HG03558 (cell line): Measurements from ENCODE around the gene PRR3.
"Not testable (repeated sequence)": the region's sequence is repeated elsewhere in the genome, so short reads cannot be mapped to it uniquely, and the experiment has no call there.

Experiments
- ATAC-seq: cut with Tn5 transposase; IDR thresholded peaks from one replicate; pipeline ENCODE4 v1.9.1; 2021; ENCODE audit warnings: moderate number of reproducible peaks; ENCODE audit not compliant: unreplicated experiment; ENCODE audit errors: extremely low read depth

PRR3 gene

DNA sequence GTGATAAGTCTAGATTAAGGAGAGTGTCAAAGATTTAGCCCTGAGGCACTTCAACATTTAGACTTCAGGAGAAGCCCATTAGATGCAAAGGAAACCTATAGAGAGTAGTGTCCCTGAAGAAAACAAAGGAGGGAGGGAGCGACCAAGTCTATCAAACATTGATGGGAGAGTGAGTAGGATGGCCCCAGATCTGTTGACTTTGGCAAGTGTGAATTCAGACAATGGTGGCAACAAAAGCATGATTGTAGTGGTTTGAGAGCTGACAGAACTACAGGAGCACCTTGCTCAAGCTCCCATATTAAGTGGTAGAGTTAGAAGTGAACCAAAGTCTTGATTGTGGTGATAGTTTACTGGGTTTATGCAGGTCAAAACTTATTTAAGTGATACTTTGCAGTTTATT lies 13.2 kb downstream of the PRR3 start:
- ATAC-seq = no peak

GRCh38 chr6:30570740-30571074 lies 13.6 kb downstream of the PRR3 start:
- peak; percentile 5 for ATAC-seq

DNA sequence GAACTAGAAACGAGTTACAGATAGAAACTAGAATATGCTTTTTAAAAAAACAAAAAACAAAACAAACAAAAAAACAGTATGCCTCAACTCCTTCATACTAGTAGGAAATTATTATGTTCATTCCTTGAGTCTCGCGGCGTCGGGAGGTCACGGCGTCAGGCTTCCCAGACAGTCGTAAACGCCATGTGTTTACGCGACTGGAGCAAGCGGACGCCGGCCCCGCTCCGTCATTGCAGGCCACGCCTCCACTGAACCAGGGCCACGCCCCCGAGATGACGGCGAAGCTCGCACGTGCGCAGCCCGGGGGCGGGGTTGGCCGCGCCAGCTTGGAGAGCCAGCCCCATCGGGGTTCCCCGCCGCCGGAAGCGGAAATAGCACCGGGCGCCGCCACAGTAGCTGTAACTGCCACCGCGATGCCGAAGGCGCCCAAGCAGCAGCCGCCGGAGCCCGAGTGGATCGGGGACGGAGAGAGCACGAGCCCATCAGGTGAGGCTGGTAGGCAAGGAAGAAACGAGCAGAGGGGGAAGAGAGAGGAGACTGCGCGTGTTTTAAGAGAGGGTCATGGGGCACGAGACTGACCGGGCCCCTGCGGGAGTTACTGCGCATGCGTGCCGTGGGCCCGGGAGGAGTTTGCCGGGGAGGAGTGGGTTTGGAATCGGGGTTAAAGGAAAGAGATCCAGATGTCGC lies 14.1 kb downstream of the PRR3 start, which contains the start of gene ABCF1:
ABCF1 (plus strand) TSS at position 368 of the 687 bp plus-strand sequence; CDS start at position 414, 46 bp downstream.
- ATAC-seq = peak; percentile 85

DNA sequence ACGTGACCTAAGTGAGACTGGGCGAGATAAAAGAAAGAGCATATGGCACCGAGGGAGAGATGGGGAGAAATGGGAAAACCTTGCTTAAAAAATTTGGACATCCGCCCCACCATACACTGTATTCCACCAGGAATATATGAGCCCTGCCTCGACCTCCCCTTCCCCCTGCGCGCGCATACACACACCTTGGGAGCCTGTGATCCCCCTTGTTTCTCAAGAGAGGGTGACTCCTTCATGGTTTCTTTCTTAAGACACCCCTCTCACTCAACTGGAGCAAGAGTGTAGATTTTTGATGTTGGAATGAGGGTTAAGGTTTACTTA lies 14.6 kb downstream of the PRR3 start:
- no peak for ATAC-seq

DNA sequence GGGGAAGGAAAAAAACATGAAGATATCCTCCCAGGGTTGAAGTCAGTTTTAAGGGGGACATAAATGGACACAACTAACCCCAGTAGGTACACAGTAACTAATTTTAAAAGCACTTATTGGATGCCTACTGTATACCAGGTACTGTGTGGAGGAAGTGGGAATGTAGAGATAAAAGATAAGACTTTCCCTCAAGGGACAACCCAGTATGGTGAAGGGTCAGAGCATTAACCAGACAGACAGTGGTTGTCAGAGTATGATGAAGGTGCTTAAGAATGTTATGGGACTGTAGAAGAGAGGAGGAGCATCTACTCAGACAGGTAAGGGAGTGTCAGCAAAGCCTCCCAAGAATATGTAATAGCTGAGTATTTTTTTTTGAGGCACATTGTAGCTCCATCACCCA lies 15.1 kb downstream of the PRR3 start:
- no peak for ATAC-seq

DNA sequence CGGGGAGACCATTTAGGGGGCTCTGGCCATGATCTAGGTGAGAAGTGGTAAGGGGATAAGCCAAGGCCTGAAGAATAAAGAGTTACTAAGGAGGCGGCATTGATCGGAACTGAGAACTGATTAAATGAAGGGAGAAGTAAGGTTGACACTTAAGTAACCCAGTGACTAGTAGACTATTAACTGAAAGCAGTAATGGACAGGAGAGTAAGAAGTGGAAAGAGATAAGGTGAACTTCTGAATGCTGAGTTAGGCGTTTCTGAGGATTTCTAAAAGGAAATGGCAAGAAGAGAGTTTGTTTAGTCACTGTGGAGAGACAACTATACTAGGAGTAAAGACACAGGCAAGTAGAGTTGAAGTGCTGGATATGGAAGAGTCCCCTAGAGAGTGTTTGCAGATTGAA lies 16.0 kb downstream of the PRR3 start:
- no peak for ATAC-seq

- no peak for ATAC-seq
Measured at GRCh38 chr6:30578051-30578450, 21.0 kb downstream of the PRR3 start.

DNA sequence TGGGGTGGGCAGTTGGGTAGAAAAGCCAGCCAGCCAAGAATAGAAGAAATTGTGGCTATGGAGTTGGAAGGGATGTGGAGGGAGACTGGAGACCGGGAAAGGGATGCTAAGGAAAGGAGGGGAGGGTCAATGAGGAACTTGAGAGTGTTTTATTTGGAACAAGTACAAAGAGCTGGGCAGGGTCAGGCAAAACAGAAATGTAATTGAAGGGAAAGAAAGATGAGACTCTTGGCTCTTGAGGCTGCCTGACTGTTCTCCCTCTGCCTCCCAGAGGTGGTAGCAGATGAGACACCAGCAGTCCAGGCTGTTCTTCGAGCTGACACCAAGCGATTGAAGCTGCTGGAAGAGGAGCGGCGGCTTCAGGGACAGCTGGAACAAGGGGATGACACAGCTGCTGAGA lies 26.8 kb downstream of the PRR3 start:
- no peak for ATAC-seq

- ATAC-seq = no peak
Measured at GRCh38 chr6:30589754-30590358, 32.8 kb downstream of the PRR3 start.

DNA sequence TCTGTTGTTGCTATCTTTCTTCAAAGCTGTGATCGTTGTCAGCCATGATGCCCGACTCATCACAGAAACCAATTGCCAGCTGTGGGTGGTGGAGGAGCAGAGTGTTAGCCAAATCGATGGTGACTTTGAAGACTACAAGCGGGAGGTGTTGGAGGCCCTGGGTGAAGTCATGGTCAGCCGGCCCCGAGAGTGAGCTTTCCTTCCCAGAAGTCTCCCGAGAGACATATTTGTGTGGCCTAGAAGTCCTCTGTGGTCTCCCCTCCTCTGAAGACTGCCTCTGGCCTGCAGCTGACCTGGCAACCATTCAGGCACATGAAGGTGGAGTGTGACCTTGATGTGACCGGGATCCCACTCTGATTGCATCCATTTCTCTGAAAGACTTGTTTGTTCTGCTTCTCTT lies 33.4 kb downstream of the PRR3 start:
- no peak for ATAC-seq

GRCh38 chr6:30591008-30591407 lies 33.9 kb downstream of the PRR3 start:
- no peak for ATAC-seq

DNA sequence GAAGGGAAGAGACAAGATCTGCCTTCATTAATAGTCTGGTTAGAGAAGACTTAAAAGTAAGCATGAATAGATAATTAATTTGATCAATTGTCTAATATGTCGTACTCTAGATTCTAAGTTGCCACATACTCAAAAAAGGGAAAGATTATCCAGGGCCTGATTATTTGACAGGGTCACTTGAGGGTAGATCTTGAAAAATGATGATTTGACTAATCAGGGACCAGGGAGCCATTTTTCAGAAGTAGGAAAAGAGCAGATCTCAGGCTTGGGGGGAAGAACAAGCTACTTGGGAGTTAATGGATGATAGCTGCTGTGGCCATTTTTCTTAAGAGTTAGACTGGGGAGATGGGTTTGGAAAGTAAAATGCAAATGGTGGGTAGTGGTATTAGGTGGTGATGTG lies 35.2 kb downstream of the PRR3 start:
- ATAC-seq = no peak

GRCh38 chr6:30597315-30598144 lies 40.4 kb downstream of the PRR3 start:
- ATAC-seq = not testable (repeated sequence)

- ATAC-seq = no peak
Measured at GRCh38 chr6:30598912-30599624, 42.0 kb downstream of the PRR3 start.

GRCh38 chr6:30599625-30600324 lies 42.7 kb downstream of the PRR3 start:
- no peak for ATAC-seq

GRCh38 chr6:30600451-30600961 lies 43.4 kb downstream of the PRR3 start:
- ATAC-seq = no peak

DNA sequence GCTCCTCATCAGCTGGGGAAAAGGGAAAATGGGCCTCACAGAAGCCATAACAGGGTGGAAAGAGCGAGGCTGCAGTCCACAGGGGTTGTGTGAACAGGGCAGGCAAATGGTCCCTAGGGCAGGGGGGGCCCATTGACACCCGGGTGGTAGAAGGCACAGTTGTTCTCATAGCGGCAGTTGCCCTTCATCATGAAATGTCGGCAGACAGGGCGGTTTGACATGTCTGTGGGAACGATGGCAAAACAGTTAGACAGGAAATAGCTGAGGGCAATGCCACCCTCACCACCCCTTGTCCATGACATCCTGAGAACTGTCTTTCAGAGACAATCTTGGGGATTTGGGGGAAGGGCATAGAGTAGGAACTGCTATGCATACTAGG lies 44.3 kb downstream of the PRR3 start:
- no peak for ATAC-seq

- no peak for ATAC-seq
Measured at GRCh38 chr6:30601815-30602641, 44.9 kb downstream of the PRR3 start.

GRCh38 chr6:30603961-30604360 lies 46.9 kb downstream of the PRR3 start:
- ATAC-seq = no peak
